Naive thymus-derived CD8-positive, alpha-beta T cell (primary cell): ENCODE data around the gene SLC45A2. TPM values are rescaled to one million over a fixed set of nuclear protein-coding genes. Genes with fewer than 3 reads are reported as not detected.

Experiments
- ATAC-seq, 2 donors: fragments of 150-1000 bp; cut with Tn5 transposase in 1 of 2; sonication (Bioruptor Pico), chemical (Tn5 transposase) in 1 of 2; 1 replicate in 1 of 2; 2 replicates in 1 of 2; pipeline ENCODE4 v1.10.0; 2021; ENCODE audit warnings: mild to moderate bottlenecking in 2 of 2, moderate library complexity in 2 of 2
- POLR2A ChIA-PET: fragments of 350-600 bp; sonication (Branson Sonifier 250); formaldehyde crosslinking; loops from one replicate; lab custom pipeline; 2021; ENCODE audit warnings: antibody characterized with exemption; lab: Charles Lee
- DNase-seq, 10 donors: peaks; one replicate each; pipeline versions ENCODE4 v3.0.0 to v3.0.0-alpha.2; 2020 to 2022
- H3K27ac Mint-ChIP-seq, 10 donors: one replicate each; pipeline ENCODE4 v1.8.0; 2020 to 2022; ENCODE audit warnings: mild to moderate bottlenecking in 10 of 10, mixed read lengths in 10 of 10, moderate library complexity in 4 of 10, inconsistent platforms in 1 of 10
- H3K27me3 Mint-ChIP-seq, 5 donors: one replicate each; pipeline ENCODE4 v1.8.0; 2021 to 2022; ENCODE audit warnings: mixed read lengths in 5 of 5
- H3K36me3 Mint-ChIP-seq, 3 donors: one replicate each; pipeline ENCODE4 v1.8.0; 2020 to 2022; ENCODE audit warnings: mixed read lengths in 3 of 3, mild to moderate bottlenecking in 2 of 3, inconsistent platforms in 1 of 3
- H3K4me1 Mint-ChIP-seq, 4 donors: one replicate each; pipeline ENCODE4 v1.8.0; 2021 to 2022; ENCODE audit warnings: mixed read lengths in 4 of 4
- H3K4me3 Mint-ChIP-seq, 10 donors: one replicate each; pipeline ENCODE4 v1.8.0; 2020 to 2022; ENCODE audit warnings: mild to moderate bottlenecking in 10 of 10, mixed read lengths in 10 of 10, moderate library complexity in 6 of 10, inconsistent platforms in 1 of 10
- H3K9me3 Mint-ChIP-seq, 9 donors: one replicate each; pipeline ENCODE4 v1.8.0; 2020 to 2022; ENCODE audit warnings: mixed read lengths in 9 of 9, mild to moderate bottlenecking in 3 of 9, inconsistent platforms in 1 of 9, moderate library complexity in 1 of 9
- polyA plus RNA-seq, 3 donors: library from polyadenylated mRNA; unstranded; fragments of 300-500 nt; fragmentation: Illumina TruSeq; gene quantifications; one replicate each; pipeline ENCODE4 v1.2.3, GENCODE V29; 2021
- total RNA-seq, 8 experiments: library from RNA in 2 of 8; stranded (reverse) in 2 of 8; gene quantifications; one replicate each; pipeline ENCODE4 v1.2.3 and lab custom pipeline; 2021 to 2026

The SLC45A2 gene
- total and polyA plus RNA-seq, 5 experiments from 2014 or later, result 0.93 TPM; not detected in 4

DNA sequence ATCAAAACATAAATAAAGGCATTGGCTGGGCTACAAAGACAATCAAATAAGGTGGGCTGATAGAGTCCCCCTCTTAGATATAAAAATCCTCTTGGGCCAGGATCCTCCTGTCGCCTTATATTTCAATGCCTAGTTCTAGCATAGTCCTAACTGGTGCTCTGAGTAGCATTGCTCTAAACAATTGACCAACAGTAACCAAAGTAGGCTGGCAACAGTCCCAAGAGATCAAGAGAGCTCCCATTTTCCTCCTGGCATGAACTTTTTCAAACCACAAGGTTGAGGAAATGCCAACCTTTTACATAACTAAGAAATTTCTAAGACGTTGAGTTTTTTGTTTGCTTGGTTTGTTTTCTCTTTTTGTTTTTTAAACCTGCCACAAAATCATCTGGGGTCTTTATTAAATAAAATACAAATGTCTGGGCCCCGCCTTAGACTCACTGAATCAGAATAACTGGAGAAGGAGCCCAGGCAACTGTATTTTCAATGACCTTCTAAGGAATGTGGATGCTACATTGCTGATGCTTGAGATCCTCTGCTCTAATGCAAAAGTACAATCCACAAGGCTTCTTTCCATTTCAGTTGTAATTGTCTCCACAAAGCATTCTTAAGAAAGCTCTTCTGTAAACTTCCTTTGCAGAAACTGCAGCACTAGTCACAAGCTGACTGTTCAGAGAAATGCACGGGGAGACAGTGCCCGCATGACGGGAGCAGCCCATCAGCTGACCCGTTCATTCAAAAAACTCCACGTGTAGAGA, 2.9 kb downstream of the SLC45A2 start:
- DNase-seq (no peak), ATAC-seq (no peak)
- peaks cover 0 to 5% (median 2%) of the 10 kb centered on the region in 5 donors for H3K27me3 Mint-ChIP-seq
- no peaks in the 10 kb centered on the region for H3K4me1 Mint-ChIP-seq
- no peak overlapping the region for H3K27ac Mint-ChIP-seq
- H3K4me3 Mint-ChIP-seq, result no peak overlapping the region
- H3K9me3 Mint-ChIP-seq, result no peaks in the 10 kb centered on the region
- H3K36me3 Mint-ChIP-seq, result peaks cover 0 to 3% (median 3%) of the 10 kb centered on the region in 3 donors
- POLR2A ChIA-PET, result no interaction called here

DNA sequence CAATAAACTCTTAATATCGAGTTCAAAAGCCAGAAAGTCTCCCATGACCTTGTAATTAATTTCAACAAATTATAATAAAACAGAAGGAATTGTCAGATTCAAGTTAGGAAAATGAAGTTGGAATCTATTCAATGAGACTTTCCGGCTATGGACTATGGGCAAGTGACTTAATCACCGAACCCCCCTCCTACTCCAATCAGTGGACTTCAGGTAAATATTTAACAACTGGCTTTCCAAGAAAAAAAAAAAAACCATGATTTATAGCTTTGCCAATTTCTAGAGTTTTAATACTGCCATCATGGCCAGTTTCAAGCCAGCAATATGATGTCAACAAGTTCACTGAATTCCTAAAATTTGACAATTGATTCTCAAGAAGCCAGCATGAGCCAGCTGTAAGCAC, 4.5 kb downstream of the SLC45A2 start:
- H3K9me3 Mint-ChIP-seq, result no peaks in the 10 kb centered on the region
- no peak overlapping the region for H3K27ac Mint-ChIP-seq
- peaks cover 0 to 10% (median 2%) of the 10 kb centered on the region in 5 donors for H3K27me3 Mint-ChIP-seq
- H3K4me1 Mint-ChIP-seq, result no peaks in the 10 kb centered on the region
- DNase-seq (no peak), ATAC-seq (no peak)
- peaks cover 0 to 3% (median 0%) of the 10 kb centered on the region in 3 donors for H3K36me3 Mint-ChIP-seq
- POLR2A ChIA-PET, result no interaction called here
- H3K4me3 Mint-ChIP-seq, result no peak overlapping the region

DNA sequence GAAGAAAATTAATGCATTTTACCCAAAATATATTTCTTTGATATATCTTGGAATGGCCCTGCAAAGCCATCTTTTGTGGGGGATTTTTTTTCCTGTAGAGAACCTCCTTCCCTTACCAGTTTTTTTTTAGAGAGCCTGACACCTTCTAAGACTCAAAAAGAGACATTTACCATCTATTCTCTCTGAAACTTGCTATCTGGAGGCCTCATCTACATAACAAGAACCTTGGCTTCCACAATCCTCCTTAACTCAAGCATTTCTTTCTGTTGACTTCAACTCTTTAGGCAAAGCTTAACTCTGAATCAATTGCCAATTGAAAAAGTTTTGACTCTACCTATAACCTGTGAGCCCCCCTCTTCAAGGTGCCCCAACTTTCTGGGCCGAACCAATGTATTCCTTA, 6.2 kb downstream of the SLC45A2 start:
- no peaks in the 10 kb centered on the region for H3K9me3 Mint-ChIP-seq
- peaks cover 0 to 3% (median 0%) of the 10 kb centered on the region in 3 donors for H3K36me3 Mint-ChIP-seq
- POLR2A ChIA-PET, result no interaction called here
- no peak overlapping the region for H3K4me3 Mint-ChIP-seq
- no peak for DNase-seq
- H3K4me1 Mint-ChIP-seq, result peaks cover 0 to 5% (median 3%) of the 10 kb centered on the region in 4 donors
- no peak for ATAC-seq
- no peak overlapping the region for H3K27ac Mint-ChIP-seq
- H3K27me3 Mint-ChIP-seq, result peaks cover 0 to 10% (median 2%) of the 10 kb centered on the region in 5 donors

- POLR2A ChIA-PET, result no interaction called here
- ATAC-seq (no peak), DNase-seq (no peak)
- Mint-ChIP-seq H3K4me1 (peaks cover 0 to 10% (median 5%) of the 10 kb centered on the region in 4 donors), H3K27ac (no peak overlapping the region), H3K27me3 (peaks cover 0 to 10% (median 2%) of the 10 kb centered on the region in 5 donors), H3K4me3 (no peak overlapping the region), H3K36me3 (peaks cover 0 to 3% (median 0%) of the 10 kb centered on the region in 3 donors), H3K9me3 (no peaks in the 10 kb centered on the region)
Measured at GRCh38 chr5:33976307-33976706, 8.2 kb downstream of the SLC45A2 start.

DNA sequence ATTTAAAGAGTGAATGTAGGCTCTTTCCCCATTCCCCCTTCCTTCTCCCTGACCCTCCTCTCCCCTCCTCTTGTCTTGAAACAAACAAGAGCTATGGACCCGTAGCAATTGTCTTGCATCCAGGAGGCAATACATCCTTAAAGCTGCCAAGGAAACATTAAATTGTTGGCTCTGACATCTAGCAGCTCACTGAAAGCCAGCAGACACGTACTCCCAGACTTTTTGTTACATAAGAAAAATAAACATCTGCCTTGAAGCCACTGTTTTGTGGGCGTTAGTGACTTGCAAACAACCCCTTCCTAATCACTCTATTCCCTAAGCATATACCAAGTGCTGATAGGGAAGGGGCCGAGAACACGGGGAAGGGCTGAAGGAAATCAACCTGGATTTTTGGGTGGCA, 8.6 kb downstream of the SLC45A2 start:
- Mint-ChIP-seq H3K27me3 (peaks cover 0 to 10% (median 2%) of the 10 kb centered on the region in 5 donors), H3K27ac (no peak overlapping the region), H3K4me1 (peaks cover 0 to 10% (median 5%) of the 10 kb centered on the region in 4 donors), H3K9me3 (no peaks in the 10 kb centered on the region), H3K36me3 (peaks cover 0 to 3% (median 0%) of the 10 kb centered on the region in 3 donors), H3K4me3 (no peak overlapping the region)
- DNase-seq, result no peak
- no peak for ATAC-seq
- POLR2A ChIA-PET, result no interaction called here

GRCh38 chr5:33973271-33973670, 11.2 kb downstream of the SLC45A2 start:
- Mint-ChIP-seq H3K4me3 (no peak overlapping the region), H3K9me3 (no peaks in the 10 kb centered on the region), H3K27me3 (peaks cover 0 to 10% (median 0%) of the 10 kb centered on the region in 5 donors), H3K36me3 (peaks cover 0 to 3% (median 0%) of the 10 kb centered on the region in 3 donors), H3K4me1 (peaks cover 0 to 10% (median 6%) of the 10 kb centered on the region in 4 donors), H3K27ac (peak overlapping the region in 1 of 10 donors; percentile 3)
- POLR2A ChIA-PET, result no interaction called here
- DNase-seq (peak in 2 of 10 donors; percentile 1 to 6), ATAC-seq (no peak)

- Mint-ChIP-seq H3K4me3 (no peak overlapping the region), H3K4me1 (peaks cover 0 to 13% (median 7%) of the 10 kb centered on the region in 4 donors), H3K27me3 (no peaks in the 10 kb centered on the region), H3K9me3 (no peaks in the 10 kb centered on the region), H3K27ac (peak overlapping the region in 1 of 10 donors; percentile 10), H3K36me3 (no peaks in the 10 kb centered on the region)
- ATAC-seq (peak; percentile 58 to 61), DNase-seq (peak in 3 of 10 donors; percentile 1 to 24 (median 23))
- POLR2A ChIA-PET, result no interaction called here
Measured at GRCh38 chr5:33969572-33970452, 14.7 kb downstream of the SLC45A2 start.

- no peak for ATAC-seq
- H3K27ac Mint-ChIP-seq, result no peak overlapping the region
- H3K4me3 Mint-ChIP-seq, result no peak overlapping the region
- H3K36me3 Mint-ChIP-seq, result no peaks in the 10 kb centered on the region
- H3K4me1 Mint-ChIP-seq, result peaks cover 0 to 12% (median 8%) of the 10 kb centered on the region in 4 donors
- no peaks in the 10 kb centered on the region for H3K9me3 Mint-ChIP-seq
- POLR2A ChIA-PET, result no interaction called here
- H3K27me3 Mint-ChIP-seq, result no peaks in the 10 kb centered on the region
- DNase-seq, result no peak
Measured at GRCh38 chr5:33968211-33969005, 16.1 kb downstream of the SLC45A2 start.

- Mint-ChIP-seq H3K27ac (no peak overlapping the region), H3K9me3 (no peaks in the 10 kb centered on the region), H3K27me3 (peaks cover 0 to 2% (median 0%) of the 10 kb centered on the region in 5 donors), H3K4me1 (peaks cover 0 to 10% (median 3%) of the 10 kb centered on the region in 4 donors), H3K4me3 (no peak overlapping the region), H3K36me3 (no peaks in the 10 kb centered on the region)
- POLR2A ChIA-PET, result no interaction called here
- ATAC-seq (no peak), DNase-seq (no peak)
Measured at GRCh38 chr5:33966805-33967204, 17.7 kb downstream of the SLC45A2 start.

GRCh38 chr5:33964132-33964700, 20.3 kb downstream of the SLC45A2 start:
- Mint-ChIP-seq H3K36me3 (no peaks in the 10 kb centered on the region), H3K27ac (no peak overlapping the region), H3K4me3 (no peak overlapping the region), H3K9me3 (no peaks in the 10 kb centered on the region), H3K4me1 (peaks cover 0 to 8% (median 3%) of the 10 kb centered on the region in 4 donors), H3K27me3 (peaks cover 0 to 8% (median 2%) of the 10 kb centered on the region in 5 donors)
- POLR2A ChIA-PET, result no interaction called here
- ATAC-seq (no peak), DNase-seq (no peak)

DNA sequence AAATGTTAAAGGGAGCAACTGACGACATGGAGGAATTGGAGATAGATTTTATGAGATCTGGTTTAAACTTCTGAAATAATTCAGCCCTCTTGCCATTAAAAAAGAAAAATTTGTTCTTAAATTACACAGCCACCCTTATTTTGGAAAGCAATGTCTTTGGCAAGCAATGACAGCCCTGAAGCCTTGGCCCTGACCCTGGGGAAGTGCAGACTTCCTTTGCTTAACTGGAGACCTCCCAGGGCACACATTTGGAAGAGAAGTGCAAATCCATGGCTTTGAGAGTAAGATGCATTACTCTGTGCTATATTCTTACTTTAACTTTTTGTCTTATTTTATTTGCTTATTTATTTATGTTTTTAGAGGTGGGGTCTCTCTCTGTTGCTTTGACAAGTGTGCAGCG, 26.3 kb downstream of the SLC45A2 start:
- no peak for DNase-seq
- H3K9me3 Mint-ChIP-seq, result peaks cover 0 to 16% (median 6%) of the 10 kb centered on the region in 9 donors
- no peak for ATAC-seq
- H3K4me1 Mint-ChIP-seq, result no peaks in the 10 kb centered on the region
- peaks cover 0 to 9% (median 4%) of the 10 kb centered on the region in 3 donors for H3K36me3 Mint-ChIP-seq
- no peak overlapping the region for H3K4me3 Mint-ChIP-seq
- POLR2A ChIA-PET, result no interaction called here
- peaks cover 2 to 19% (median 5%) of the 10 kb centered on the region in 5 donors for H3K27me3 Mint-ChIP-seq
- no peak overlapping the region for H3K27ac Mint-ChIP-seq

DNA sequence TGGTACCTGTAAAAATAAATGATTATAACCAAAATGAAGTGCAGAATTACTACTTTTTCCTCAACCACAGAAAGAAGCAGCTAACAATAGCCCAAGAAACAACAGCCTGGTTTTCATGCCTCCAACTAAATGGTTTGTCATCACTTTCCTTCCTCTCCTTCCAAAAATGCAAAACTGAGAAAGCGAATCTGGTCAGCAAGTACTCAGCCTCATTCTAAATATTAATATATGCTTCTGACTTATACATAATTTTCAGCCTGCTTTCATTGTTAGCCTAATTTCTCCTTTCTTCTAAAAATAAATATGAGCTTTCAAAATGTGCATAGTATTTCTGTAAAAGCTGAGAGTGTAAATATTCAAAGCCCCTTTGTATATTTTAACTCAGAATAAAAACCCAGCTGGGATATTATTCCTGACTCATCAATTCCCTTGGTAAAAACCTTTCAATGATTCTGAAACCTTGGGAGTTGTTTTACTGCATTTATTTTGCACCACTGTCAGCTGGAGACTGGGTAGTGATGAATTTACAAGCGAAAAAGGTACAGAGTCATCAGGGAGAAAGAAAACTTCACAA, 26.8 kb downstream of the SLC45A2 start:
- POLR2A ChIA-PET, result no interaction called here
- Mint-ChIP-seq H3K4me3 (no peak overlapping the region), H3K27ac (no peak overlapping the region), H3K9me3 (peaks cover 0 to 16% (median 6%) of the 10 kb centered on the region in 9 donors), H3K36me3 (peaks cover 0 to 9% (median 4%) of the 10 kb centered on the region in 3 donors), H3K27me3 (peaks cover 2 to 19% (median 5%) of the 10 kb centered on the region in 5 donors), H3K4me1 (no peaks in the 10 kb centered on the region)
- DNase-seq (no peak), ATAC-seq (no peak)
